Rectal smooth muscle tissue (tissue), 1 donor: ENCODE data around the gene POPDC2.

ENCODE experiments used
- H3K27ac ChIP-seq: one replicate; pipeline ENCODE4 v1.7.0; 2013; ENCODE audit warnings: low read depth, low read length, inconsistent platforms
- H3K27me3 ChIP-seq: one replicate; pipeline ENCODE4 v1.7.0; 2013; ENCODE audit warnings: low read length; ENCODE audit not compliant: control insufficient read depth, insufficient read depth
- H3K36me3 ChIP-seq: one replicate; pipeline ENCODE4 v1.7.0; 2013; ENCODE audit warnings: low read length; ENCODE audit not compliant: control insufficient read depth, insufficient read depth
- H3K4me1 ChIP-seq: one replicate; pipeline ENCODE4 v1.7.0; 2013; ENCODE audit warnings: low read length; ENCODE audit not compliant: control insufficient read depth, insufficient read depth
- H3K4me3 ChIP-seq: one replicate; pipeline ENCODE4 v1.7.0; 2013; ENCODE audit warnings: low read length
- H3K9ac ChIP-seq: one replicate; pipeline ENCODE4 v1.7.0; 2013; ENCODE audit warnings: low read length

Gene POPDC2

DNA sequence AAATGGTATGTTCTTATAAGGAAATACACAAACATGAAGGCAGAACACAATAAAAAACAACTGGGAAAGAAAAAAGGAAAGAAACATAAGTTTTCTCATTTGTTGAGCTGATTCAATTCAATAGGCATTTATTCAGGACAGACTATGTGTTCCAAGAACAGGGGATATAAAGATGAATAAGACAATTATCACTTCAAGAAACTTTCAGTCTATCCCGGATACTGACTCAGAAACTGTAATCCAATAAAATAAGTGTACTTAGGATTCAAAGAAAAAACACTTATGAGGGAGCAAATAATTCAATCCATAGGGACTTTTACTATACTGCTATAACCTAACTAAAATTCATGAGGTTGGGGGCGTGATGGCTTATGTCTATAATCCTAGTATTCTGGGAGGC lies 3.5 kb upstream of the POPDC2 start:
- Histone ChIP-seq H3K36me3 (no peaks in the 10 kb centered on the region), H3K4me3 (no peak overlapping the region), H3K9ac (no peak overlapping the region), H3K4me1 (peaks cover 47% of the 10 kb centered on the region), H3K27me3 (no peaks in the 10 kb centered on the region), H3K27ac (peak overlapping the region; percentile 89)

DNA sequence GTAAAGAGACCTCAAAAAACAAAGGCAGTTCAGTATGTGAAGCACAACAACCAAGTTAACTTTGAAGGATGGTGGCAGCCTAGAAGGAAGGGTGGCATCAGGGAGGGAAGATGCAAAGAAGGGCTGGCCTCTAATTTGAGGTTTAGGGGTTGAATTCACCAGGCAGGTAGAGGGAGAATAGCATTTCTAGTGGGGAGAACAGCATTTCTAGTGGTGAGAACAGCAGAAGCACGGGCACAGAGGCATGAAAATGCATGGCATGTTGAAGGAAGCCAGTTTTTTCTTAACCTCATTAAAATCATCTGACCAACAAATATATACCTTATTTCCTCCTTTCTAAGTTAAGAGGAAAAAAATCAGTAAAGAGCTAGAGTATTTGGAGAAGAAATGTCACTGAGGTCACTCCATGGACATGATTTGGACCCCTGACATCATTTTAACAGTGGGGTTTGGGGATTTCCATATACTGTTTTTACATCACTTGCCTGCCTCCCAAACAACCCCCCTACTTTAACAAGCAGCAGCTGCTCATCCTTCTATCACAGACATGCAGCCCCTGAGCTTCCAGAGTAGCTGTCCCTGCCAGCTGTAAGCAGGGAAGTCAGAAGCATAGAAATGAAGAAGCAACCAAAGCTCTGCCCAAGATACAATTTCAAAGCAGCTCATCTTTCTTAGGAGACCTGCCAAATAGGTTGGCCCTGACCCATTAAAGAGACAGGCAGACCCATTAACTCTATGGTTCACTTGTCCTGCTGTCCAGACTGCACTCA lies 2.4 kb upstream of the POPDC2 start:
- no peaks in the 10 kb centered on the region for H3K27me3 ChIP-seq
- peaks cover 49% of the 10 kb centered on the region for H3K4me1 ChIP-seq
- no peak overlapping the region for H3K9ac ChIP-seq
- H3K4me3 ChIP-seq, result no peak overlapping the region
- peak overlapping the region; percentile 89 for H3K27ac ChIP-seq
- H3K36me3 ChIP-seq, result no peaks in the 10 kb centered on the region

DNA sequence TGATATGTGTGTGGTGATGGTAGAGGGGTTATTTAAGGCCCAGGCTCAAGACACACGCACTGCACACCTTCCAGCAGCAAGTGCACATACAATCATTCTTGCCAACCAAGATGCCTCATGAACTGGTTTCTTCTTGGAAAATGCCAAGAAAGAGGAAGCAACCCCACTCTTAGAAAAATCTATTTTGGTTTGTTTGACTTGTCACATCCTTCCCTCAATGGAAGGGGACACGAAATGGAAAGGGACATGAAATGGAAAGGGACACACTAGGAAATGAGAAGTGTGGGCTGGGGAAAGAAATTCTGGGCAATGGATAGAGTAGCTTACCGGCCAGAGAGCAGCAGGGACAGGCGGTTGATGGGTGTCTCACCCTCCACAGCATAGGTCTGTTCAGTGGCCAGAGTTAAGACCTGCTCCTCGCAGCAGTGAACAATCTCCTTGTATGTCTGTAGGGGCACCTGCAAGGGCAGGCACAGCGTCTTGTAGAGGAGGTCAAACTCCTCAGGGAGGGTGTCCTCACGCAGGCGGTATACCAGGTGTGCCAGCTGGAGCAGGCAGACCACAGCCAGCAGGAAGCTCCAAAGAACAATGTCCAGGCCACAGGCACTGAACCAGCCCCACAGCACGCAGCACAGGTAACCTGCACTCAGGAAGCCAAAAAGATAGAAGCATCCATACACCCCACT lies 640 bp downstream of the POPDC2 start:
- H3K4me3 ChIP-seq, result peak overlapping the region; percentile 71
- no peaks in the 10 kb centered on the region for H3K27me3 ChIP-seq
- H3K9ac ChIP-seq, result peak overlapping the region; percentile 64
- peaks cover 51% of the 10 kb centered on the region for H3K4me1 ChIP-seq
- peak overlapping the region; percentile 89 for H3K27ac ChIP-seq
- H3K36me3 ChIP-seq, result no peaks in the 10 kb centered on the region

DNA sequence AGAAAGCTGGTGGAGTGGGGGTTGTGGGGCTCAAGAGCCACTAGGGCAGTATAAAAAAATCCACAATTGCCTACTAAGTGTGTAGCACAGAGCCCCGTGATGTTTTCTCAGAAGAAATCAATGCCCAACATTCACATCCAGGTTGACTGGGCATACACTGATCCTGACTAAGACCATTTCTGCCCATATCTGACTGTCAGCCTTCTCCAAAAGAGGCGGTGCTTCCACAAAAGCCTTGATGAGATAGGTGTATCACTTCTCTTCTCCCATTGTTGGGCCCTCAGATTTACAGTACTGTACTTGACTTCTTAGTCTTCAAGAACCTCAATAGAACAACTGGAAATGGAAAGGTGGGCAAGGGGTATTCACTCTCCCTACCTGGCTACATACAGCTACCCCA lies 1.4 kb downstream of the POPDC2 start:
- Histone ChIP-seq H3K27me3 (no peaks in the 10 kb centered on the region), H3K4me3 (peak overlapping the region; percentile 71), H3K9ac (no peak overlapping the region), H3K36me3 (no peaks in the 10 kb centered on the region), H3K27ac (peak overlapping the region; percentile 89), H3K4me1 (peaks cover 44% of the 10 kb centered on the region)

DNA sequence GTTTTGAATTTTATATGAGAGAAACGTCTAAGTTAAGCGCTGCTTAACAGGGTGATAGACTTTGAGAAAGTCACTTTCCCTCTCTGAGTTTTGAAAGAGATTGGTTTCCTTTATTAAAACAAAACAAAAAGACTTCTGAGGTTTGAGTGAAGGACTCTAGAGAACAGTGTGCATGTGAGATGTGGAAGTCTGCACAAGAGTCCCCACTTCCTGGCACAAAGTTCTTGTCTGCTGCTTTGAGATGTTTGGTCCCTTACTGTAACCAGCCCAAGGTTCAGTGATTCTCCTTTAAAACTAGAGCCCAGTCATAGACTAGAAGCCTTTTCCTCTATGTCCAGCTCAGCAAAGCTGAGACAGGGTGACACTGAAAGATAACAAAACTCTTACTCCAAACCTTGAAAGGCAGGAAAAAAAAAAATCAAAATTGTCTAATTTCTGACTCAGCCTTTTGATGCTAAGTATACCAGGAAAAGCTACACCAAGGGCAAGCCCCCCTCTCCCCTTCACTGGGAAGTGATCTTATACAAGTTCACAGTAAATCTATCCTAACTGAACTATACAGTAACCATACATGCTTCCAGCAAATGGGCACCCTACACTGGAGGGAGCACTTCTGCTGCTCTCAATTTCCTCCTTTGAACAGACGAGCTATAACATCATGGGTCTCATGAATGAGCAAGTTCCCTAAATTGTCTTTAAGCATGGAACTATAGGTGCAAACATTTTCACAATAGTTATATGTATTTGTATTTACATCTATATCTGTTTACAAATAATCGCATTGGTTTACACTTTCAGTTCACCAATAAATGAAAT lies 2.3 kb downstream of the POPDC2 start:
- Histone ChIP-seq H3K27ac (peak overlapping the region; percentile 33), H3K9ac (no peak overlapping the region), H3K4me1 (peaks cover 36% of the 10 kb centered on the region), H3K36me3 (no peaks in the 10 kb centered on the region), H3K4me3 (peak overlapping the region; percentile 22), H3K27me3 (no peaks in the 10 kb centered on the region)

DNA sequence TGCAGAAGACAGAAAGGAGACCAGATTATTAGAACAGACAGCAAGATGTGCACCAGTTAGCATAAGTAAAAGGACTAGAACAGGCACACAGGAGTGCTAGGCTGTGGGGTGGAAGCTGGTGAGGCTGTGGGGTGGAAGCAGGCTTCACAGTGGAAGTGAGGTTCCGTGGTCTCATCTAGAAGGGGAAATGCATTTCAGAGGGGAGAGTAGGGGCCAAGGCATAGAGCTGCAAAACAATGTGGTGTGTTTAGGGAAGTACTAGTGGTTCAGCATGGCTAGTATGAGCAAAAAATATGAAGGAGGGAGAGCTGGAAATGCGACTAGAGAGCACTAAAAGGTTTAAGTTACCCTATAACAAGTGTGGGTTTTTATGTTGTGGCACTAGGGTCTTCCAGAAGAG lies 6.5 kb downstream of the POPDC2 start:
- H3K27ac ChIP-seq, result no peak overlapping the region
- H3K36me3 ChIP-seq, result no peaks in the 10 kb centered on the region
- H3K9ac ChIP-seq, result no peak overlapping the region
- H3K4me1 ChIP-seq, result peaks cover 16% of the 10 kb centered on the region
- no peaks in the 10 kb centered on the region for H3K27me3 ChIP-seq
- no peak overlapping the region for H3K4me3 ChIP-seq

DNA sequence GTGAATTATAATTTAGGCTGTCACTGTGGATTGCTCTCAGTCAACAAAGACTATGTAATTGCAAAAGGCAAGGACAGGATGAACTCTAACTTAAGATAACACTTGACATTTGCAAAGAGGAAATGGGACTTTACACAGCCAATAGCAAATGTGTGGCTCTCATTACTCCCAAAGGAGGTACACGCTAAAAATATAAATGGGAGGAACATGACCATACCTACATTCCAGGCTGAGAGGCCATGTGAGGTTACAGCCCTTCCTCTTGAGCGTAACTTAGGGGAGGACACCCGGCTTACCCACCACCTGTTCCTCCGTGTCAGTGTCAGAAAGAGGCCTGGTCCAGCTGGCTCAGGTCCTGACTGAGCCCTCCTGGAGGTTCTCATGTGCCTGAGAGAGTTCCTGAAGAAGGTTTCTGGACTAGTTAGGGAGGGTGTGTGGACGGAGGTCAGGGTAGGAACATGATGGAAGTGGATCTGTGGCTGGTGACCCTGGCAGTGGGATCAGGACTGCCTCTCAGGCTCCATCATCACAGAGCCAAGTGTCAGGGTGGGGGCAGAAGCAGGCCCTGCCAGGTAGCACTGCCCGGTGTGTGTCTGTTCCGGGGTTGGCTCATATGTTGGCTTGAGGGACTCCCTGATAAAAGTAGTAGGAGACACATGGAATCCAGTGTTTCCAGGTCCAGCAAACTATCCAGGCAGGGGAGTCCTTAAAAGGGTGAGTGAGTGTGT lies 7.9 kb downstream of the POPDC2 start:
- H3K27me3 ChIP-seq, result no peaks in the 10 kb centered on the region
- no peaks in the 10 kb centered on the region for H3K36me3 ChIP-seq
- H3K9ac ChIP-seq, result no peak overlapping the region
- H3K4me1 ChIP-seq, result peaks cover 11% of the 10 kb centered on the region
- H3K4me3 ChIP-seq, result no peak overlapping the region
- H3K27ac ChIP-seq, result no peak overlapping the region

DNA sequence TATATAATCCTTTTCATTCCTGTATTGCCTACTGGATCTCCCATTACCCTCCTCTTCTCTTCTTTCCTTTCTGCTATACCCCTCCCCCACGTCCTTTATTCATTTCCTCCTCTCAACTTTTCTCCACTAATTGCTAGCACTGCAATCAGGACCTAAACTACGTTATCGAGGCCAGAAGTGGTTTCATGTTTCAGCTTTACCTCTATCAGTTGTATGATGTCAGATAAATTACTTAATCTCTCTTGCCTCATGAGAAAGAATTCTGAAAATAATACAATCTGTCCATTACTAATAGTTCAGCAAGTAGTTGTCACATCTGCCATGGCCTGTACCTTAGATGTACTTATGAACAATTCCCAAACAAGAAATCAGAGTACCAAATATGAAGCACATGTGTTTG lies 10.6 kb downstream of the POPDC2 start:
- H3K36me3 ChIP-seq, result no peaks in the 10 kb centered on the region
- no peak overlapping the region for H3K4me3 ChIP-seq
- peaks cover 4% of the 10 kb centered on the region for H3K4me1 ChIP-seq
- H3K27me3 ChIP-seq, result no peaks in the 10 kb centered on the region
- H3K27ac ChIP-seq, result no peak overlapping the region
- H3K9ac ChIP-seq, result no peak overlapping the region

DNA sequence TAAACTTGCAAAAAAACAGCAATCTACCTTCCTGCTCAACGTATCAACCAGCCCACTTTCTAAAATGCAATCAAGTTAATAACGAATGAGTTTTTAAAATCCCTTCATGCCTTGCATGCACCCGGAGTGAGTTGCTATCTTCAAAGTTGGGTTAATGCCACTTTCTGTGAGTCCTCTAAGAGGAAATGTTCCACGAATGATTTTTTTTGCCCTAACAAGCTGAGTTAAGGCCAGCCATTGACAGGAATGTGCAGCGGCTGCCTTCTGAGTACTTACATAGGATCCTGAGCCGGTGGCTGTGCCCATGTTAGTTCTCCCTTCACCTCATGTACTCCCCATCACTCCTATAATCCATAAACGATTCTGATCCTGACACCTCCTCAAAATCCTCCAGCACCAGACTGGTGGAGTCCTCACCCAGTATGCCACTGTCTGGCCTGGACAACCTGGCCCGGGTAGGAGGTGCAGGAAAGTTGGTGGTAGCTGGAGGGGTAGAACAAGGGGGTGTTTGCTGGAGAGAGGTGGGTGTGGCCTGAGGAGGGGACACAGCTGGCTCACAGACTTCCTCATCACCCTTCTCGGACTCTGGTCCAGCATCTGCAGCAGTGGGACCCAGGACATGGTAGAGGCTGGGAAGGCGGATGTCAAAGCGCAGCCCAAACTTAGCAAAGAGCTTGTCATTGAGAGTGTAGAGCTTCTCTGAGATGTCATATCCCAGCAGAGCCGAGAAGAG lies 12.4 kb downstream of the POPDC2 start:
- H3K27me3 ChIP-seq, result no peaks in the 10 kb centered on the region
- no peak overlapping the region for H3K9ac ChIP-seq
- H3K27ac ChIP-seq, result peak overlapping the region; percentile 56
- peaks cover 2% of the 10 kb centered on the region for H3K36me3 ChIP-seq
- H3K4me1 ChIP-seq, result peaks cover 7% of the 10 kb centered on the region
- no peak overlapping the region for H3K4me3 ChIP-seq

DNA sequence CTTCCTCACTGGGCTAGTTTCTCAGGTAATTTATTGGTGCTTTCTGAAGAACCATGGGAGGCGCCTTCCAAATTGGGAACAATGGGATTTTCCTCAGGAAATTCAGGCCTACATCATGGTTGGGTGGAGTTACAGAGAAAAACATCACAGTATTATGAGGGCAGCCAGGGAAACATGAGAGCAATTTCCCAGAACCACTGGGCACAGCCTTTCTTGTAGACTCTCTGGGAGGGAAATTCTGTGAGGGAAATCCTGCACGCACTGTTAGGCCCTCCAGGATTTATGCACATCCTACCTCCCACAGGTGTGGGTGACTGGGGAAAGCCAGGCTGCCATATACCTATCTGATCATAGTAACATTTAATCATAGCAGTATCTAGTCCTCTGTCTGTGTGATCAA lies 13.2 kb downstream of the POPDC2 start:
- no peak overlapping the region for H3K9ac ChIP-seq

DNA sequence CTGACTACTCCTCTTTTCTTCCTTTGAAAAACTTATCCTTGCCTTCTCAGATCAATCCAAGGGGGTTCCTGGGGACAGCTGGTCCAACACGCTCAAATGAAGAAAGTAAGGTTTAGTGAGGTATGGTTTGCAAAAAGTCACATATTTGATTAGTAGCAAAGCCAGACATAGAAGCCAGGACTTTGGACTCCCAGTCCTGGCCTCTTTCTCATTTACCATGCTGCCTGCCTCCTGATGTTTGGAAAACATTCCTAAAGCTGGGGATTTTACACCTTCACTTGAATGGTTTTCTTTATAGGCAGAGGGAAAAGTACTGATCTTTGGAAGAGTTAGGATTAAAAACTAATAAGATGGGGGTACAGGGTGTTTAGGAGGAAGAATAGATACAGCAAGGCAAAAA lies 14.6 kb downstream of the POPDC2 start:
- Histone ChIP-seq H3K27me3 (no peaks in the 10 kb centered on the region), H3K4me1 (peaks cover 4% of the 10 kb centered on the region), H3K27ac (no peak overlapping the region), H3K36me3 (peaks cover 6% of the 10 kb centered on the region), H3K4me3 (no peak overlapping the region), H3K9ac (no peak overlapping the region)

More for the DNA sequence above, 13.2 kb downstream of the POPDC2 start:
- no peaks in the 10 kb centered on the region for H3K27me3 ChIP-seq
- H3K36me3 ChIP-seq, result peaks cover 4% of the 10 kb centered on the region
- H3K27ac ChIP-seq, result peak overlapping the region; percentile 56
- no peak overlapping the region for H3K4me3 ChIP-seq
- peaks cover 4% of the 10 kb centered on the region for H3K4me1 ChIP-seq
